HG03097 (cell line): ENCODE measurements around the gene NUSAP1.
A peak's percentile ranks its signal among the peaks of the same experiment; 100 is the strongest.
"Not testable (repeated sequence)": the region's sequence is repeated elsewhere in the genome, so short reads cannot be mapped to it uniquely, and the experiment has no call there.

Experiments
- ATAC-seq: cut with Tn5 transposase; IDR thresholded peaks from one replicate; pipeline ENCODE4 v1.9.1; 2021; ENCODE audit not compliant: unreplicated experiment, low FRiP score

NUSAP1 gene

GRCh38 chr15:41332194-41333025 is at the start of gene NUSAP1, which contains the start of gene OIP5:
Gene NUSAP1, plus strand, starts transcription at chr15:41332881. Its CDS starts 77 bp downstream, at chr15:41332958.
Gene OIP5, minus strand, starts transcription at chr15:41332591. Its CDS starts 30 bp downstream, at chr15:41332561.
- ATAC-seq = peak; percentile 85

- ATAC-seq = not testable (repeated sequence)
Observed at GRCh38 chr15:41282980-41283652, 49.6 kb upstream of the NUSAP1 start.

GRCh38 chr15:41283653-41284426 is 48.8 kb upstream of the NUSAP1 start:
- peak; percentile 92 for ATAC-seq

GRCh38 chr15:41284427-41285177 is 48.1 kb upstream of the NUSAP1 start:
- ATAC-seq = no peak

GRCh38 chr15:41285285-41285684 is 47.4 kb upstream of the NUSAP1 start:
- no peak for ATAC-seq

- ATAC-seq = no peak
Observed at GRCh38 chr15:41286665-41287333, 45.9 kb upstream of the NUSAP1 start.

GRCh38 chr15:41288464-41288863 is 44.2 kb upstream of the NUSAP1 start:
- ATAC-seq = no peak

- no peak for ATAC-seq
Observed at GRCh38 chr15:41289953-41290352, 42.7 kb upstream of the NUSAP1 start.

- ATAC-seq = peak; percentile 58
Observed at GRCh38 chr15:41291065-41291631, 41.5 kb upstream of the NUSAP1 start.

- no peak for ATAC-seq
Observed at GRCh38 chr15:41292521-41292920, 40.2 kb upstream of the NUSAP1 start.

GRCh38 chr15:41301139-41301538 is 31.5 kb upstream of the NUSAP1 start:
- ATAC-seq = not testable (repeated sequence)

- no peak for ATAC-seq
Observed at GRCh38 chr15:41301587-41301986, 31.1 kb upstream of the NUSAP1 start.

GRCh38 chr15:41304149-41304770 is 28.4 kb upstream of the NUSAP1 start:
- ATAC-seq = no peak

GRCh38 chr15:41307679-41308078 is 25.0 kb upstream of the NUSAP1 start:
- no peak for ATAC-seq

- no peak for ATAC-seq
Observed at GRCh38 chr15:41309226-41309905, 23.3 kb upstream of the NUSAP1 start.

GRCh38 chr15:41320805-41321330 is 11.8 kb upstream of the NUSAP1 start:
- not testable (repeated sequence) for ATAC-seq

GRCh38 chr15:41323611-41324010 is 9.1 kb upstream of the NUSAP1 start:
- no peak for ATAC-seq

- ATAC-seq = no peak
Observed at GRCh38 chr15:41331281-41331680, 1.4 kb upstream of the NUSAP1 start.
